Neural progenitor cell (in vitro differentiated cells): ENCODE measurements around the gene RBFOX1. TPM values are rescaled to one million over a fixed set of nuclear protein-coding genes. Genes with fewer than 3 reads are reported as not detected.

Source experiments
- DNase-seq: peaks from one replicate; pipeline ENCODE4 v3.0.0-alpha.2; 2016; ENCODE audit warnings: low spot score
- H2AFZ ChIP-seq: fragments of 200-600 bp; sonication (generic); replicated peaks from 2 replicates; pipeline ENCODE4 v1.6.1; 2016; ENCODE audit warnings: antibody characterized with exemption
- H3F3A ChIP-seq: fragments of 200-600 bp; sonication (generic); 2 replicates; pipeline ENCODE4 v1.6.1; 2016; ENCODE audit warnings: antibody characterized with exemption, low read depth
- H3K27ac ChIP-seq: fragments of 200-600 bp; sonication (generic); 2 replicates; pipeline ENCODE4 v1.5.1; 2016; ENCODE audit warnings: mild to moderate bottlenecking
- H3K27me3 ChIP-seq: fragments of 200-600 bp; sonication (generic); 2 replicates; pipeline ENCODE4 v1.6.1; 2016; ENCODE audit warnings: mild to moderate bottlenecking, moderate library complexity
- H3K36me3 ChIP-seq: fragments of 200-600 bp; sonication (generic); 2 replicates; pipeline ENCODE4 v1.5.1; 2016
- H3K4me1 ChIP-seq: fragments of 200-600 bp; sonication (generic); 2 replicates; pipeline ENCODE4 v1.6.1; 2016; ENCODE audit warnings: mixed run types
- H3K4me2 ChIP-seq: fragments of 200-600 bp; sonication (generic); 2 replicates; pipeline ENCODE4 v1.6.1; 2016
- H3K4me3 ChIP-seq: fragments of 200-600 bp; sonication (generic); 2 replicates; pipeline ENCODE4 v1.5.1; 2016
- H3K79me2 ChIP-seq: fragments of 200-600 bp; sonication (generic); 2 replicates; pipeline ENCODE4 v1.6.1; 2016; ENCODE audit warnings: low read depth
- H3K9ac ChIP-seq: fragments of 200-600 bp; sonication (generic); 2 replicates; pipeline ENCODE4 v1.6.1; 2016
- H3K9me3 ChIP-seq: fragments of 200-600 bp; sonication (generic); 2 replicates; pipeline ENCODE4 v1.5.1; 2016; ENCODE audit warnings: low read depth
- H4K20me1 ChIP-seq: fragments of 200-600 bp; sonication (generic); 2 replicates; pipeline ENCODE4 v1.6.1; 2016; ENCODE audit warnings: low read depth
- H3K27ac Mint-ChIP-seq: 3 replicates; pipeline ENCODE4 v1.8.0; 2021; ENCODE audit warnings: mixed read lengths
- H3K27me3 Mint-ChIP-seq: 2 replicates; pipeline ENCODE4 v1.8.0; 2022; ENCODE audit warnings: low read depth, mild to moderate bottlenecking, inconsistent platforms, moderate library complexity, mixed read lengths; ENCODE audit not compliant: insufficient read depth
- H3K36me3 Mint-ChIP-seq: 3 replicates; pipeline ENCODE4 v1.8.0; 2021; ENCODE audit warnings: mixed read lengths
- H3K4me1 Mint-ChIP-seq: 3 replicates; pipeline ENCODE4 v1.8.0; 2021; ENCODE audit warnings: mixed read lengths
- H3K4me3 Mint-ChIP-seq: 3 replicates; pipeline ENCODE4 v1.8.0; 2021; ENCODE audit warnings: mild to moderate bottlenecking, moderate library complexity, mixed read lengths
- H3K9me3 Mint-ChIP-seq: 3 replicates; pipeline ENCODE4 v1.8.0; 2020; ENCODE audit warnings: mixed read lengths
- CTCF ChIP-seq: fragments of 200-600 bp; sonication (generic); IDR thresholded peaks from 2 replicates; pipeline ENCODE4 v1.5.1; 2017; ENCODE audit warnings: antibody characterized with exemption, mild to moderate bottlenecking
- EZH2 ChIP-seq: fragments of 200-600 bp; sonication (generic); IDR thresholded peaks from 2 replicates; pipeline ENCODE4 v1.6.1; 2017; ENCODE audit warnings: antibody characterized with exemption, mild to moderate bottlenecking, moderate library complexity
- EZH2phosphoT487 ChIP-seq: fragments of 200-600 bp; sonication (generic); IDR thresholded peaks from 2 replicates; pipeline ENCODE4 v1.6.1; 2017; ENCODE audit warnings: antibody characterized with exemption
- total RNA-seq: library from RNA; depleted of rRNA; stranded (reverse); fragments of >200 nt; gene quantifications from 2 replicates; pipeline ENCODE4 v1.2.3, GENCODE V29; 2015; ENCODE audit warnings: low replicate concordance

Gene RBFOX1
- total RNA-seq, 1 donor from 2014 or later: 1.2 TPM

GRCh38 chr16:7344830-7345780, 12.5 kb downstream of the RBFOX1 start:
- Histone ChIP-seq H3K4me1 (no peaks in the 10 kb centered on the region), H3K27ac (no peak overlapping the region), H3K4me3 (no peak overlapping the region), H3K9me3 (no peaks in the 10 kb centered on the region), H3K4me2 (no peak overlapping the region), H3K27me3 (no peaks in the 10 kb centered on the region), H3F3A (no peaks in the 10 kb centered on the region), H3K9ac (no peak overlapping the region), H3K79me2 (no peaks in the 10 kb centered on the region), H4K20me1 (no peaks in the 10 kb centered on the region), H2AFZ (no peak overlapping the region), H3K36me3 (no peaks in the 10 kb centered on the region)
- Mint-ChIP-seq H3K36me3 (no peaks in the 10 kb centered on the region), H3K4me3 (no peak overlapping the region), H3K9me3 (no peaks in the 10 kb centered on the region), H3K27ac (no peak overlapping the region), H3K27me3 (peaks cover 6% of the 10 kb centered on the region), H3K4me1 (peaks cover 7% of the 10 kb centered on the region)
- no peak for DNase-seq
- no peak for TF ChIP-seq CTCF
- TF ChIP-seq EZH2: no peak
- no peak for TF ChIP-seq EZH2phosphoT487

DNA sequence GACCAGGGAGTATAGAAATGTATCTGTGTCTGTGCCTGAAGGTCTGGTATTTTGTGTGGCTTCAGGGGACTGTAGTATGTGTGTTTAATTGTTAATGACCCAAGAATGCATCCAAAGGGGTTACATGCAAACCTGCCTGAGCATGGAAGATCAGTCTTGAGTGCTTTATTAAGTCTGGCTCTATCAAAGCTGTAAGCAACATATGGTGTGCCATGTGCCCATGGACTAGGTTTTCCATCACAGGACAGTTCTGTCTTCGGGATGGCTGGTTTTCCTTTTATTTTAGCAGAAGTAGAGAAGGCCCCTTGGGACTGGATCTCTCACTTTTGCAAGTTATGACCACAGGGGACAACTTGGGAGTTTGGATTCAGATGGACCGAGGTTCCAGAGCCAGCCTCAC, 18.2 kb downstream of the RBFOX1 start:
- Histone ChIP-seq H3K4me2 (no peak overlapping the region), H3K79me2 (no peaks in the 10 kb centered on the region), H3K4me1 (no peaks in the 10 kb centered on the region), H3K4me3 (no peak overlapping the region), H3K27me3 (no peaks in the 10 kb centered on the region), H2AFZ (no peak overlapping the region), H3K9me3 (no peaks in the 10 kb centered on the region), H3F3A (no peaks in the 10 kb centered on the region), H4K20me1 (no peaks in the 10 kb centered on the region), H3K27ac (no peak overlapping the region), H3K9ac (no peak overlapping the region), H3K36me3 (no peaks in the 10 kb centered on the region)
- Mint-ChIP-seq H3K36me3 (no peaks in the 10 kb centered on the region), H3K4me1 (peaks cover 7% of the 10 kb centered on the region), H3K9me3 (peaks cover 2% of the 10 kb centered on the region), H3K27me3 (peaks cover 2% of the 10 kb centered on the region), H3K27ac (no peak overlapping the region), H3K4me3 (no peak overlapping the region)
- no peak for TF ChIP-seq EZH2phosphoT487
- TF ChIP-seq CTCF: no peak
- TF ChIP-seq EZH2: no peak
- no peak for DNase-seq

DNA sequence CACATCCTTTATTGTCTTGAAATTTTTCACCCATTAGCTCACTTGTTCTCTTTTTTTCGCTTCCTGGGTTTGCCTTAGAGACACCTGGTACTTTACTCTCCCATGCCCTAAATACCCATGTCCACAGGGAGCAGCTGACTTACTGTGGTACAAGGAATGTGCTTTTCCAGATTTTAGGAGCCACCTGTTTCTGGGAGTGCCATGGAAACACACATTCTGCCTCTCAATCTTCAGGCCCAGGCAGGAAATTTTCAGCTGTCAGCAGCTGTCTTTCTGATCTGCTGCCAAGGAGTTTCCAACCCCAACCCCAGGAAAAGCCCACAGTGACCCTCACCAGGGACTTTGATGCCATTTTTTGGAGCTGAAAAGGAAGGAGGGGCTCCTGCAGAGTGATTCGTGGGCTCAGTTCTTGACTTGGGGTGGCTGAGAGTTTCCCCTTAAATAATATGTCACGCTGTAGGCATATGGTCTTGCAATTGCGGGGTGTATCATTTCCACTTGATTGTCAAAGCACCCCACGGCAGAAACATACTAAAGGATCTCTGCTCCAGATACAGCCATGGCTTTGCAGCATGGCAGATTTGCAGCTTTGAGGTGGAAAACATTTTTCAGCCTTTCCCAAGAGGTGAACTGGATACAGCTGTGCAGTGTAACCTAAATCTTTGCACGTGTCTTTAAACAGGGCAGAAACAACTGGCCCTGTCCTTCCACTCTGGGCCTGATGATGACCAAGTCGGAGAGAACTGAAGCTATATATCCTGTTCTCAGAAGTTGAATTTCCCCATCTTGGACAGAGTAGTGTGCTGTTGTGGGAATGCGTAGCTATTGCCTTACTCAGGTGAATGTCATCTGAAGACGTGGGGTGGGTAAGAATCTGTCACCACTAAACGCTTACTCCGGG, 19.2 kb downstream of the RBFOX1 start:
- no peaks in the 10 kb centered on the region for H3K79me2 ChIP-seq
- H3K27me3 ChIP-seq: no peaks in the 10 kb centered on the region
- H3K9ac ChIP-seq: no peak overlapping the region
- H3K4me3 ChIP-seq: no peak overlapping the region
- no peaks in the 10 kb centered on the region for H3F3A ChIP-seq
- Mint-ChIP-seq H3K27ac (no peak overlapping the region), H3K27me3 (peaks cover 2% of the 10 kb centered on the region), H3K4me1 (peaks cover 12% of the 10 kb centered on the region), H3K36me3 (peaks cover 3% of the 10 kb centered on the region), H3K9me3 (peaks cover 2% of the 10 kb centered on the region), H3K4me3 (no peak overlapping the region)
- H3K9me3 ChIP-seq: no peaks in the 10 kb centered on the region
- H3K4me2 ChIP-seq: no peak overlapping the region
- TF ChIP-seq EZH2: no peak
- no peak for TF ChIP-seq CTCF
- no peak for TF ChIP-seq EZH2phosphoT487
- H3K4me1 ChIP-seq: no peaks in the 10 kb centered on the region
- H3K36me3 ChIP-seq: no peaks in the 10 kb centered on the region
- H3K27ac ChIP-seq: no peak overlapping the region
- no peaks in the 10 kb centered on the region for H4K20me1 ChIP-seq
- no peak for DNase-seq
- H2AFZ ChIP-seq: no peak overlapping the region
